SU-DHL-6 (cell line): Measurements from ENCODE around the gene SLC5A6.

Experiments used
- H2AFZ ChIP-seq: fragments of 200-600 bp; sonication (generic); 2 replicates; pipeline ENCODE4 v1.6.1; 2014; ENCODE audit warnings: low read depth, mild to moderate bottlenecking, moderate library complexity, mixed read lengths, antibody characterized with exemption, low read length; ENCODE audit not compliant: severe bottlenecking
- H3F3A ChIP-seq: fragments of 200-600 bp; shearing (Covaris generic); 2 replicates; pipeline ENCODE4 v1.6.0; 2016; ENCODE audit warnings: antibody characterized with exemption, mild to moderate bottlenecking; ENCODE audit not compliant: insufficient read depth
- H3K27ac ChIP-seq: fragments of 200-600 bp; sonication (generic); 2 replicates; pipeline ENCODE4 v1.5.1; 2016; ENCODE audit warnings: low read depth, mild to moderate bottlenecking, low read length, moderate library complexity, mixed read lengths
- H3K27me3 ChIP-seq: fragments of 200-600 bp; sonication (generic), shearing (Covaris generic); 2 replicates; pipeline ENCODE4 v1.6.0; 2014; ENCODE audit warnings: mild to moderate bottlenecking, low read length
- H3K36me3 ChIP-seq: fragments of 200-600 bp; sonication (generic); 2 replicates; pipeline ENCODE4 v1.6.1; 2014; ENCODE audit warnings: mild to moderate bottlenecking, low read length, mixed read lengths
- H3K4me2 ChIP-seq: fragments of 300-600, 200-600 bp; shearing (Covaris generic), sonication (generic); 2 replicates; pipeline ENCODE4 v1.6.0; 2014; ENCODE audit warnings: low read length, low read depth, mild to moderate bottlenecking; ENCODE audit not compliant: poor library complexity, severe bottlenecking
- H3K4me3 ChIP-seq: fragments of 200-600 bp; sonication (generic); 2 replicates; pipeline ENCODE4 v1.5.1; 2014; ENCODE audit warnings: antibody characterized with exemption, low read length, mild to moderate bottlenecking, mixed read lengths; ENCODE audit not compliant: insufficient read depth, poor library complexity, severe bottlenecking
- H3K79me2 ChIP-seq: fragments of 200-600 bp; sonication (generic); 2 replicates; pipeline ENCODE4 v1.6.1; 2014; ENCODE audit warnings: mild to moderate bottlenecking, low read length, moderate library complexity; ENCODE audit not compliant: insufficient read depth
- H3K9ac ChIP-seq: fragments of 200-600 bp; sonication (generic); 2 replicates; pipeline ENCODE4 v1.7.0; 2014; ENCODE audit warnings: mild to moderate bottlenecking, low read length
- H3K9me2 ChIP-seq: fragments of 200-600 bp; sonication (generic); replicated peaks from 2 replicates; pipeline ENCODE4 v1.6.1; 2014; ENCODE audit warnings: low read length; ENCODE audit not compliant: insufficient read depth
- H3K9me3 ChIP-seq: fragments of 200-600 bp; sonication (generic); 2 replicates; pipeline ENCODE4 v1.6.1; 2014; ENCODE audit warnings: low read length, mixed read lengths; ENCODE audit not compliant: insufficient read depth
- H4K20me1 ChIP-seq: fragments of 200-600 bp; sonication (generic); 2 replicates; pipeline ENCODE4 v1.6.1; 2014; ENCODE audit warnings: low read depth, mild to moderate bottlenecking, antibody characterized with exemption, low read length, moderate library complexity, mixed read lengths
- EZH2phosphoT487 ChIP-seq: fragments of 200-600 bp; sonication (generic), shearing (Covaris generic); conservative IDR thresholded peaks from 2 replicates; pipeline ENCODE4 v1.6.1; 2018; ENCODE audit warnings: mild to moderate bottlenecking, antibody characterized with exemption, low read length, moderate library complexity, mixed read lengths
- TF ChIP-seq, protein P1 (sequence below): fragments of 200-600 bp; sonication (generic); IDR thresholded peaks from one replicate; pipeline ENCODE4 v1.5.1; 2017; ENCODE audit warnings: antibody characterized with exemption, mild to moderate bottlenecking, low read length, moderate library complexity; ENCODE audit not compliant: insufficient read depth, poor library complexity, severe bottlenecking

Gene SLC5A6

DNA sequence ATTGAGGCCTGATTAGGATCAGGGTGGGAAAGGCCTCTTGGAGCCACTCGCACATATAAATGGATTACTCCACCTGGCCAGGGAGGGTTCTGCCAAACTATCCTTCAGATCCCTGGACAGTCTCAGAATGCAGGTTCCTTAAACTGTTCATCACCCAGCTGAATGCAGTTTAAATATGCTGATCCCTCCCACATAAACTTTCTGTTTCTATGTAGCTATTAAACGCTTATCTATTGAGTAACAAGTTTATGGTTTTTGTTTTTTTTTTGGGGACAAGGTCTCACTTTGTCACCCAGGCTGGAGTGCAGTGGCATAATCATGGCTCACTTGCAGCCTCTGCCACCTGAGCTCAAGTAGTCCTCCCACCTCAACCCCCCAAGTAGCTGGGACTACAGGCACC lies 7.0 kb upstream of the SLC5A6 start:
- no peaks in the 10 kb centered on the region for H3K9me3 ChIP-seq
- peak overlapping the region; percentile 92 for H3K9ac ChIP-seq
- no peaks in the 10 kb centered on the region for H3K27me3 ChIP-seq
- H4K20me1 ChIP-seq, result no peaks in the 10 kb centered on the region
- TF ChIP-seq EZH2phosphoT487, result no peak
- TF ChIP-seq, protein P1, sequence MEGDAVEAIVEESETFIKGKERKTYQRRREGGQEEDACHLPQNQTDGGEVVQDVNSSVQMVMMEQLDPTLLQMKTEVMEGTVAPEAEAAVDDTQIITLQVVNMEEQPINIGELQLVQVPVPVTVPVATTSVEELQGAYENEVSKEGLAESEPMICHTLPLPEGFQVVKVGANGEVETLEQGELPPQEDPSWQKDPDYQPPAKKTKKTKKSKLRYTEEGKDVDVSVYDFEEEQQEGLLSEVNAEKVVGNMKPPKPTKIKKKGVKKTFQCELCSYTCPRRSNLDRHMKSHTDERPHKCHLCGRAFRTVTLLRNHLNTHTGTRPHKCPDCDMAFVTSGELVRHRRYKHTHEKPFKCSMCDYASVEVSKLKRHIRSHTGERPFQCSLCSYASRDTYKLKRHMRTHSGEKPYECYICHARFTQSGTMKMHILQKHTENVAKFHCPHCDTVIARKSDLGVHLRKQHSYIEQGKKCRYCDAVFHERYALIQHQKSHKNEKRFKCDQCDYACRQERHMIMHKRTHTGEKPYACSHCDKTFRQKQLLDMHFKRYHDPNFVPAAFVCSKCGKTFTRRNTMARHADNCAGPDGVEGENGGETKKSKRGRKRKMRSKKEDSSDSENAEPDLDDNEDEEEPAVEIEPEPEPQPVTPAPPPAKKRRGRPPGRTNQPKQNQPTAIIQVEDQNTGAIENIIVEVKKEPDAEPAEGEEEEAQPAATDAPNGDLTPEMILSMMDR, result no peak
- H3K36me3 ChIP-seq, result peaks cover 25% of the 10 kb centered on the region
- peak overlapping the region; percentile 70 for H3K4me3 ChIP-seq
- peaks cover 43% of the 10 kb centered on the region for H3K79me2 ChIP-seq
- no peak overlapping the region for H2AFZ ChIP-seq
- no peaks in the 10 kb centered on the region for H3K9me2 ChIP-seq
- peak overlapping the region; percentile 64 for H3K27ac ChIP-seq
- peaks cover 10% of the 10 kb centered on the region; the same call in 1 of the 2 replicates for H3F3A ChIP-seq
- peak overlapping the region; percentile 82 for H3K4me2 ChIP-seq

DNA sequence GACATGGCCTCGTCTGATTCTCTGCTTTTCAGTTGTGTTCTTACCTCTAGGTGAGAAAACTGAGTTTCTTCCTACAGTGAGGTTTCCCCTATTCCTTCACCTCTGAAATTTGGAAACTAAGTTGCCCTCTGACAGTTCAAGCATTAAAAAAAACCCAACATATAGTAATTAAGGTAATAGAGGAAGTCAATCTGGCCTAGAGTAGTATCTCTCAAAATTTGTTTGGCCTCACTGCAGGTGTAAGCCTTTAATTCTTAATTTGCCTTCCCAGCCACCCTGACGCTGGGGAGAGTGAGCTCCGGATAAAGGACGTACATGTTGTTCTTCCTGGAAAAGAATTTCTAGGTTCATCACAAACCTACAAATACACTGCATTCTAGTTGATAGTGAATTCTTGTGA lies 6.5 kb upstream of the SLC5A6 start:
- Histone ChIP-seq H3K27ac (peak overlapping the region; percentile 64), H3K36me3 (peaks cover 27% of the 10 kb centered on the region), H3K9me2 (no peaks in the 10 kb centered on the region), H4K20me1 (no peaks in the 10 kb centered on the region), H3K9ac (peak overlapping the region; percentile 92), H3K27me3 (no peaks in the 10 kb centered on the region), H3K4me3 (peak overlapping the region; percentile 70), H2AFZ (no peak overlapping the region), H3K79me2 (peaks cover 43% of the 10 kb centered on the region), H3K9me3 (no peaks in the 10 kb centered on the region), H3F3A (peaks cover 10% of the 10 kb centered on the region; the same call in 1 of the 2 replicates), H3K4me2 (peak overlapping the region; percentile 82)
- no peak for TF ChIP-seq EZH2phosphoT487
- TF ChIP-seq, protein P1, result no peak

DNA sequence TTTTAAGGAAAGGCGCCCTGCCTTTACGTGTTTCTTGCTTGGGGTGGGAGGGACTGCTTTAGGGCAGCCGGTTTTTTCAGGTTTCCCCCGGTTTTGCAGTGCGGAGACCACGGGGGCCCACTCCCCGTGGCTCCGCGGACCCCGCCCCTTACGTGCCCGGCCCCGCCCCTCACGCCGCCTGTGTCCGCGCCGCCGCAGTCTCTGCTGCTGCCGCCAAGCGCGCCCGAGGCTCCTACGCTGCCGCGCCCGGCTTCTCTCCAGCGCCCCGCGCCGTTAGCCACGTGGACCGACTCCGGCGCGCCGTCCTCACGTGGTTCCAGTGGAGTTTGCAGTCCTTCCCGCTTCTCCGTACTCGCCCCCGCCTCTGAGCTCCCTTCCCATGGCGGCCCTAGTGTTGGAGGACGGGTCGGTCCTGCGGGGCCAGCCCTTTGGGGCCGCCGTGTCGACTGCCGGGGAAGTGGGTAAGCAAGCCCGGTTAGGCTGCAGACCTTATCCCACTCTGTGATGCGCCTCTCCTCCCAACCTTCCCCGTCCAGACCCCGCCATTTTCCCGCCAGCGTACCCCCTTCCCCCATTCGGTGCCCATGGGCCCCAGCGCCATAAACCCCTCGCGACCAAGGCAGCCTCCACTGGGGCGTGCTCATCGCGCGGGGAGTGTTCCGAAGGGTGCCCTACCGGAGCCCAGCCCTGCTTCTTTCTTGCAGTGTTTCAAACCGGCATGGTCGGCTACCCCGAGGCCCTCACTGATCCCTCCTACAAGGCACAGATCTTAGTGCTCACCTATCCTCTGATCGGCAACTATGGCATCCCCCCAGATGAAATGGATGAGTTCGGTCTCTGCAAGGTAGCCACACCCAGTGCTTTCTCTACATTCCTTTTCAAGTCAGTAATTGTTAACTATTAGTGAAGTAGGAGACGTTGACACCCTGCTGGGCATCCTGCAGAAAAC lies 5.4 kb upstream of the SLC5A6 start, which contains the start of gene CAD:
Gene CAD, plus strand, starts transcription at position 197 of the 949 bp plus-strand sequence. Its CDS starts 183 bp downstream, at position 380.
- Histone ChIP-seq H3K9me3 (no peaks in the 10 kb centered on the region), H2AFZ (peak within 1 kb of the TSS; percentile 58), H3K9me2 (no peaks in the 10 kb centered on the region), H3K27ac (peak within 1 kb of the TSS; percentile 64), H4K20me1 (no peaks in the 10 kb centered on the region), H3K9ac (peak within 1 kb of the TSS; percentile 92), H3F3A (peaks cover 10% of the 10 kb centered on the region; the same call in 1 of the 2 replicates), H3K79me2 (peaks cover 49% of the 10 kb centered on the region), H3K36me3 (peaks cover 23% of the 10 kb centered on the region), H3K4me2 (peak within 1 kb of the TSS; percentile 82), H3K4me3 (peak within 1 kb of the TSS; percentile 70), H3K27me3 (no peaks in the 10 kb centered on the region)
- TF ChIP-seq, protein P1, result no peak
- no peak for TF ChIP-seq EZH2phosphoT487
